HepG2 (cell line): Measurements from ENCODE around the gene SLC45A2. TPM values are rescaled to one million over a fixed set of nuclear protein-coding genes. Genes with fewer than 3 reads are reported as not detected.

Experiments
- HNRNPL ChIP-seq: fragments of 200-400 bp; formaldehyde crosslinking; IDR thresholded peaks from 2 replicates; pipeline ENCODE4 v1.6.1; 2017; ENCODE audit warnings: mild to moderate bottlenecking, low read depth, low read length
- MAZ ChIP-seq, 2 experiments: sonication (generic) in 1 of 2; formaldehyde crosslinking in 1 of 2; IDR thresholded peaks; 2 replicates each; pipeline versions ENCODE4 v1.5.0 to v1.6.1; 2012 to 2020; ENCODE audit warnings: low read depth in 2 of 2, mild to moderate bottlenecking in 2 of 2, borderline replicate concordance in 1 of 2, improper control_type of control experiment in 1 of 2, low read length in 1 of 2, missing genetic modification reagents in 1 of 2, moderate library complexity in 1 of 2
- MEIS1 ChIP-seq: sonication (generic); formaldehyde crosslinking; IDR thresholded peaks from 2 replicates; pipeline ENCODE4 v1.9.0; 2021; ENCODE audit warnings: mild to moderate bottlenecking, missing genetic modification reagents, moderate library complexity, borderline replicate concordance
- SYNCRIP ChIP-seq: fragments of 200-400 bp; formaldehyde crosslinking; IDR thresholded peaks from 2 replicates; pipeline ENCODE4 v1.6.1; 2018; ENCODE audit warnings: mild to moderate bottlenecking, low read depth, low read length; ENCODE audit not compliant: insufficient read depth
- YEATS4 ChIP-seq: sonication (generic); formaldehyde crosslinking; IDR thresholded peaks from 2 replicates; pipeline ENCODE4 v1.4.0; 2020; ENCODE audit warnings: missing genetic modification reagents, borderline replicate concordance
- ZMYM3 ChIP-seq: sonication (generic); formaldehyde crosslinking; IDR thresholded peaks from 2 replicates; pipeline ENCODE4 v1.5.1; 2020; ENCODE audit warnings: mild to moderate bottlenecking, missing genetic modification reagents
- ZNF558 ChIP-seq: sonication (generic); formaldehyde crosslinking; IDR thresholded peaks from 2 replicates; pipeline ENCODE4 v1.9.0; 2022; ENCODE audit warnings: mild to moderate bottlenecking, missing genetic modification reagents, borderline replicate concordance
- ZNF564 ChIP-seq: sonication (generic); formaldehyde crosslinking; IDR thresholded peaks from 2 replicates; pipeline ENCODE4 v1.8.1; 2023; ENCODE audit warnings: mild to moderate bottlenecking, missing genetic modification reagents
- polyA plus RNA-seq, 8 experiments: library from polyadenylated mRNA; depleted of rRNA in 3 of 8; stranded (reverse) in 7 of 8; unstranded in 1 of 8; fragments of >200 nt; fragmentation: Illumina TruSeq in 4 of 8; extraction: Trizol in 4 of 8; gene quantifications; 2 replicates each; pipeline versions ENCODE4 v1.2.1 to v1.2.3, GENCODE V29; 2011 to 2016; ENCODE audit warnings: low read depth in 4 of 8, missing spikeins in 1 of 8, mixed read lengths in 1 of 8; ENCODE audit not compliant: insufficient read depth in 1 of 8
- total RNA-seq, 5 experiments: library from RNA; depleted of rRNA; stranded (reverse); fragments of >200 nt; fragmentation: Illumina TruSeq; extraction: Trizol; gene quantifications; 2 replicates each; pipeline ENCODE4 v1.2.3, GENCODE V29; 2016; ENCODE audit warnings: low read depth in 1 of 5
- TF ChIP-seq, protein P1 (sequence below): sonication (generic); formaldehyde crosslinking; IDR thresholded peaks from 2 replicates; pipeline ENCODE4 v1.9.0; 2022; ENCODE audit warnings: missing genetic modification reagents, mild to moderate bottlenecking, borderline replicate concordance
- TF ChIP-seq, protein P2 (sequence below): sonication (generic); formaldehyde crosslinking; IDR thresholded peaks from 2 replicates; pipeline ENCODE4 v1.8.0; 2022; ENCODE audit warnings: missing genetic modification reagents, mild to moderate bottlenecking, borderline replicate concordance
- TF ChIP-seq, protein P3 (sequence below): sonication (generic); formaldehyde crosslinking; IDR thresholded peaks from 2 replicates; pipeline ENCODE4 v1.8.0; 2022; ENCODE audit warnings: mild to moderate bottlenecking, missing genetic modification reagents, moderate library complexity
- TF ChIP-seq, protein P4 (sequence below): sonication (generic); formaldehyde crosslinking; IDR thresholded peaks from 2 replicates; pipeline ENCODE4 v1.4.0; 2020; ENCODE audit warnings: missing genetic modification reagents
- TF ChIP-seq, protein P5 (sequence below): sonication (generic); formaldehyde crosslinking; IDR thresholded peaks from 2 replicates; pipeline ENCODE4 v1.4.0; 2020; ENCODE audit warnings: low read depth, mild to moderate bottlenecking, missing genetic modification reagents
- TF ChIP-seq, protein P6 (sequence below): sonication (generic); formaldehyde crosslinking; IDR thresholded peaks from 2 replicates; pipeline ENCODE4 v1.5.0; 2020; ENCODE audit warnings: mild to moderate bottlenecking, missing genetic modification reagents

SLC45A2 gene
- total and polyA plus RNA-seq, 2 of the 13 experiments (the other 11 are each of a cell fraction or from before 2014, with no cell fraction given): 0.22 to 0.24 TPM

DNA sequence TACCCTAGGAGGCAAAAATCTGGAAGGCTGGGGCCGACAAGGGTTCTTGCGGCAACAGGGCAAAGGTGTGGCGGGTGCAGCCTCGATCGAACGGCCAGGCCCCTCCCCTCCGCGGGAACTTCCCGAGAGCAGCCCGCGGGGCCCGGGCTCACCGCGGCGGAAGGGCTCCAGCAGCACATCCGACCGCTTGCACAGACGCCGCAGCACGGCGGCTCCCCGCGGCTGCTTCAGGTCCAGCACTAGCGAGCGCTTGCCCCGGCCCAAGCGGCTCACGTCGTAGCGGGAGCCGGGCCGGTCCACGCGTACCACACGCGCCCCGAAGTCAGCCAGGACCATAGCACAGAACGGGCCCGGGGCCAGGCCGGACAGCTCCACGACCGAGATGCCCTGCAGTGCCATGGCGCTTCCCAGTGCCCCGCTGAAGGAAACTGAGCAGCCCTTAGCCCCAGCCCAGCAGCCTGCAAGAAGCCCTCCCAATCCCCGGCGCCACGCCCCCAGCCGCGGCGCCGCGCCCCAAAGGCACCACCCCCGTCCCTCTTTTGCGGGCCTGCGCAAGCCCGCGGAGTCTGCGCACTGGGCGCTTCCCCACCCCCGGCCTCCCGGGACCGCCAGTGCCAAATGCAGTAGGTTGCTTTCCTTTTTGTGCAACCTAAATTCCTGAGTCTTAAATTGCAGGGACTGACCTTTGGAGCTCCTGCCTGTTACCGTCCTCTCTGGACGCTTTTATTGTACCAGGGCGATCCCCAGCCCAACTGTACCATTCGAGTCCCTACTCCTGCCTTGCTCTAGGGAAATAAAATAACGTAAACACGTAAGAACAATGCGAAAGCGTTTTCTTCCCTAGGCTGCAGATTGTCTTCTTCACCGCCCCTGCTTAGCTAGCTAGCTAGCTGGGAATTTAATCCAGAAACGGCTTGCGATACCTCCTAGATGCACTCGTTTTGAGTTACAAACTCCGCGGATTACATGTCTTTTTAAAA is 23.4 kb upstream of the SLC45A2 start, which contains the start of gene AMACR (continued):
- TF ChIP-seq MAZ (IDR thresholded peaks at IDR 0.05; ENCODE audit: borderline replicate concordance, low read depth, low read length) (no peak), MAZ (CRISPR knock-in tag; IDR thresholded peaks at IDR 0.05; ENCODE audit: low read depth) (peak; percentile 86; the same call in 1 of the 2 replicates), MEIS1 (CRISPR knock-in tag) (peak; percentile 89; the same call in 1 of the 2 replicates), ZMYM3 (CRISPR knock-in tag) (no peak), YEATS4 (CRISPR knock-in tag) (peak; percentile 67; the same call in 1 of the 2 replicates), HNRNPL (peak; percentile 85), ZNF564 (CRISPR knock-in tag) (peak; percentile 100), SYNCRIP (no peak), ZNF558 (CRISPR knock-in tag) (peak; percentile 84; the same call in 1 of the 2 replicates)
- TF ChIP-seq, protein P1, sequence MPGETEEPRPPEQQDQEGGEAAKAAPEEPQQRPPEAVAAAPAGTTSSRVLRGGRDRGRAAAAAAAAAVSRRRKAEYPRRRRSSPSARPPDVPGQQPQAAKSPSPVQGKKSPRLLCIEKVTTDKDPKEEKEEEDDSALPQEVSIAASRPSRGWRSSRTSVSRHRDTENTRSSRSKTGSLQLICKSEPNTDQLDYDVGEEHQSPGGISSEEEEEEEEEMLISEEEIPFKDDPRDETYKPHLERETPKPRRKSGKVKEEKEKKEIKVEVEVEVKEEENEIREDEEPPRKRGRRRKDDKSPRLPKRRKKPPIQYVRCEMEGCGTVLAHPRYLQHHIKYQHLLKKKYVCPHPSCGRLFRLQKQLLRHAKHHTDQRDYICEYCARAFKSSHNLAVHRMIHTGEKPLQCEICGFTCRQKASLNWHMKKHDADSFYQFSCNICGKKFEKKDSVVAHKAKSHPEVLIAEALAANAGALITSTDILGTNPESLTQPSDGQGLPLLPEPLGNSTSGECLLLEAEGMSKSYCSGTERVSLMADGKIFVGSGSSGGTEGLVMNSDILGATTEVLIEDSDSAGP (CRISPR knock-in tag): peak; percentile 88
- TF ChIP-seq, protein P2, sequence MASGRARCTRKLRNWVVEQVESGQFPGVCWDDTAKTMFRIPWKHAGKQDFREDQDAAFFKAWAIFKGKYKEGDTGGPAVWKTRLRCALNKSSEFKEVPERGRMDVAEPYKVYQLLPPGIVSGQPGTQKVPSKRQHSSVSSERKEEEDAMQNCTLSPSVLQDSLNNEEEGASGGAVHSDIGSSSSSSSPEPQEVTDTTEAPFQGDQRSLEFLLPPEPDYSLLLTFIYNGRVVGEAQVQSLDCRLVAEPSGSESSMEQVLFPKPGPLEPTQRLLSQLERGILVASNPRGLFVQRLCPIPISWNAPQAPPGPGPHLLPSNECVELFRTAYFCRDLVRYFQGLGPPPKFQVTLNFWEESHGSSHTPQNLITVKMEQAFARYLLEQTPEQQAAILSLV (CRISPR knock-in tag): peak; percentile 90; the same call in 1 of the 2 replicates
- TF ChIP-seq, protein P3, sequence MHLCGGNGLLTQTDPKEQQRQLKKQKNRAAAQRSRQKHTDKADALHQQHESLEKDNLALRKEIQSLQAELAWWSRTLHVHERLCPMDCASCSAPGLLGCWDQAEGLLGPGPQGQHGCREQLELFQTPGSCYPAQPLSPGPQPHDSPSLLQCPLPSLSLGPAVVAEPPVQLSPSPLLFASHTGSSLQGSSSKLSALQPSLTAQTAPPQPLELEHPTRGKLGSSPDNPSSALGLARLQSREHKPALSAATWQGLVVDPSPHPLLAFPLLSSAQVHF (CRISPR knock-in tag): no peak
- TF ChIP-seq, protein P4, sequence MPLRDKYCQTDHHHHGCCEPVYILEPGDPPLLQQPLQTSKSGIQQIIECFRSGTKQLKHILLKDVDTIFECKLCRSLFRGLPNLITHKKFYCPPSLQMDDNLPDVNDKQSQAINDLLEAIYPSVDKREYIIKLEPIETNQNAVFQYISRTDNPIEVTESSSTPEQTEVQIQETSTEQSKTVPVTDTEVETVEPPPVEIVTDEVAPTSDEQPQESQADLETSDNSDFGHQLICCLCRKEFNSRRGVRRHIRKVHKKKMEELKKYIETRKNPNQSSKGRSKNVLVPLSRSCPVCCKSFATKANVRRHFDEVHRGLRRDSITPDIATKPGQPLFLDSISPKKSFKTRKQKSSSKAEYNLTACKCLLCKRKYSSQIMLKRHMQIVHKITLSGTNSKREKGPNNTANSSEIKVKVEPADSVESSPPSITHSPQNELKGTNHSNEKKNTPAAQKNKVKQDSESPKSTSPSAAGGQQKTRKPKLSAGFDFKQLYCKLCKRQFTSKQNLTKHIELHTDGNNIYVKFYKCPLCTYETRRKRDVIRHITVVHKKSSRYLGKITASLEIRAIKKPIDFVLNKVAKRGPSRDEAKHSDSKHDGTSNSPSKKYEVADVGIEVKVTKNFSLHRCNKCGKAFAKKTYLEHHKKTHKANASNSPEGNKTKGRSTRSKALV (CRISPR knock-in tag): peak; percentile 85
- TF ChIP-seq, protein P5, sequence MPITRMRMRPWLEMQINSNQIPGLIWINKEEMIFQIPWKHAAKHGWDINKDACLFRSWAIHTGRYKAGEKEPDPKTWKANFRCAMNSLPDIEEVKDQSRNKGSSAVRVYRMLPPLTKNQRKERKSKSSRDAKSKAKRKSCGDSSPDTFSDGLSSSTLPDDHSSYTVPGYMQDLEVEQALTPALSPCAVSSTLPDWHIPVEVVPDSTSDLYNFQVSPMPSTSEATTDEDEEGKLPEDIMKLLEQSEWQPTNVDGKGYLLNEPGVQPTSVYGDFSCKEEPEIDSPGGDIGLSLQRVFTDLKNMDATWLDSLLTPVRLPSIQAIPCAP (CRISPR knock-in tag): no peak
- TF ChIP-seq, protein P6, sequence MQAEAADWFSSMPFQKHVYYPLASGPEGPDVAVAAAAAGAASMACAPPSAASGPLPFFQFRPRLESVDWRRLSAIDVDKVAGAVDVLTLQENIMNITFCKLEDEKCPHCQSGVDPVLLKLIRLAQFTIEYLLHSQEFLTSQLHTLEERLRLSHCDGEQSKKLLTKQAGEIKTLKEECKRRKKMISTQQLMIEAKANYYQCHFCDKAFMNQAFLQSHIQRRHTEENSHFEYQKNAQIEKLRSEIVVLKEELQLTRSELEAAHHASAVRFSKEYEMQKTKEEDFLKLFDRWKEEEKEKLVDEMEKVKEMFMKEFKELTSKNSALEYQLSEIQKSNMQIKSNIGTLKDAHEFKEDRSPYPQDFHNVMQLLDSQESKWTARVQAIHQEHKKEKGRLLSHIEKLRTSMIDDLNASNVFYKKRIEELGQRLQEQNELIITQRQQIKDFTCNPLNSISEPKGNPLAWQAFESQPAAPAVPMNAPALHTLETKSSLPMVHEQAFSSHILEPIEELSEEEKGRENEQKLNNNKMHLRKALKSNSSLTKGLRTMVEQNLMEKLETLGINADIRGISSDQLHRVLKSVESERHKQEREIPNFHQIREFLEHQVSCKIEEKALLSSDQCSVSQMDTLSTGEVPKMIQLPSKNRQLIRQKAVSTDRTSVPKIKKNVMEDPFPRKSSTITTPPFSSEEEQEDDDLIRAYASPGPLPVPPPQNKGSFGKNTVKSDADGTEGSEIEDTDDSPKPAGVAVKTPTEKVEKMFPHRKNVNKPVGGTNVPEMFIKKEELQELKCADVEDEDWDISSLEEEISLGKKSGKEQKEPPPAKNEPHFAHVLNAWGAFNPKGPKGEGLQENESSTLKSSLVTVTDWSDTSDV (CRISPR knock-in tag): peak; percentile 94
